ENCODE data around the gene THEMIS.

THEMIS gene

GRCh38 chr6:127765949-127766348 is 134.9 kb downstream of the THEMIS start:
- DNase-seq: no peak
- no peak overlapping the region for H3K27ac ChIP-seq
- H3K9me3 ChIP-seq (ENCODE audit: severe bottlenecking): no peaks in the 10 kb centered on the region
- no peak overlapping the region for H3K4me3 ChIP-seq (ENCODE audit: low read depth, low read length)
- no peaks in the 10 kb centered on the region for H3K27me3 ChIP-seq (ENCODE audit: insufficient read depth, low read depth, severe bottlenecking)
- H3K36me3 ChIP-seq: no peaks in the 10 kb centered on the region
- TF ChIP-seq CTCF (IDR thresholded peaks at IDR 0.05; ENCODE audit: low read depth, low read length): no peak

GRCh38 chr6:127762284-127762683 is 138.6 kb downstream of the THEMIS start:
- Histone ChIP-seq H3K27ac (no peak overlapping the region), H3K9me3 (ENCODE audit: severe bottlenecking) (no peaks in the 10 kb centered on the region), H3K4me3 (ENCODE audit: low read depth, low read length) (no peak overlapping the region), H3K27me3 (ENCODE audit: insufficient read depth, low read depth, severe bottlenecking) (no peaks in the 10 kb centered on the region), H3K36me3 (no peaks in the 10 kb centered on the region)
- no peak for TF ChIP-seq CTCF (IDR thresholded peaks at IDR 0.05; ENCODE audit: low read depth, low read length)
- no peak for DNase-seq

DNA sequence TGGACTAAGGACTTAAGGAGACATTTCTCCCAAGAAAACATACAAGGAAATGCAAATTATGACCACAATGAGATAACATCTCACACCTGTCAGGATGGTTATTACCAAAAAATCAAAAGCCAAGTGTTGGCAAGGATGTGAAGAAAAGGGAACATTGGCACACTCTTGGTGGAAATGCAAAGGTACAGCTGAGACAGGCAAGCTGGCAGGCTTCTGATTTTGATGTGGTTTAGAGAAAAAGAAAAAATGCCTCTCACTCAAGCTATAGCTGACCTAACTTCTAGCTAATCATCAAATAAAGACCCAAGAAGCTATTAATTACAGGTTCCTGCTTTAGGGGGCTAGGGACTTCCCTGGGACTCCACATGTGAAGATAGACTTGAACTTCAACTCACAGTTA is 139.8 kb downstream of the THEMIS start:
- Histone ChIP-seq H3K27ac (no peak overlapping the region), H3K27me3 (ENCODE audit: insufficient read depth, low read depth, severe bottlenecking) (no peaks in the 10 kb centered on the region), H3K9me3 (ENCODE audit: severe bottlenecking) (no peaks in the 10 kb centered on the region), H3K36me3 (no peaks in the 10 kb centered on the region), H3K4me3 (ENCODE audit: low read depth, low read length) (no peak overlapping the region)
- no peak for DNase-seq
- TF ChIP-seq CTCF (IDR thresholded peaks at IDR 0.05; ENCODE audit: low read depth, low read length): no peak

- TF ChIP-seq CTCF (IDR thresholded peaks at IDR 0.05; ENCODE audit: low read depth, low read length): no peak
- no peaks in the 10 kb centered on the region for H3K9me3 ChIP-seq (ENCODE audit: severe bottlenecking)
- no peak for DNase-seq
- H3K4me3 ChIP-seq (ENCODE audit: low read depth, low read length): no peak overlapping the region
- no peak overlapping the region for H3K27ac ChIP-seq
- H3K36me3 ChIP-seq: no peaks in the 10 kb centered on the region
- H3K27me3 ChIP-seq (ENCODE audit: insufficient read depth, low read depth, severe bottlenecking): no peaks in the 10 kb centered on the region
These were observed 151.8 kb downstream of the THEMIS start for GRCh38 chr6:127749095-127749494.

DNA sequence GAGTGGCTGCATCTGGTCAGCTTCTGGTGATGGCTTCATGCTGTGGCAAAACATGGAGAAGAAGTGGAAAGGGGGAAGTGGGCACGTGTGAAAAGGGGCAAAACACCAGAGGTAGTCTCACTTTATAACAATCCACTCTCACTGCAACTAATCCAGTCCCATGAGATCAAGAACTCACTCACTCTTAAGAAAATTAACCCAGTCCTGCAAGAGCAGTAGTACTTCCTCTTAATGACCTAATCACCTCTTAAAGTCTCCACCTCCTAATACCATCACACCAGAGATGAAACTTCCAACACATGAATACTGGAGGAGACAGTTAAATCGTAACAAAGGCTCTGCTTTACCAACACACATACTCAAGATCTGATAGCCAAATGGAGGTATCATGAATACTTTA is 152.6 kb downstream of the THEMIS start:
- Histone ChIP-seq H3K27ac (no peak overlapping the region), H3K9me3 (ENCODE audit: severe bottlenecking) (no peaks in the 10 kb centered on the region), H3K4me3 (ENCODE audit: low read depth, low read length) (no peak overlapping the region), H3K27me3 (ENCODE audit: insufficient read depth, low read depth, severe bottlenecking) (no peaks in the 10 kb centered on the region), H3K36me3 (no peaks in the 10 kb centered on the region)
- DNase-seq: no peak
- TF ChIP-seq CTCF (IDR thresholded peaks at IDR 0.05; ENCODE audit: low read depth, low read length): no peak

GRCh38 chr6:127738423-127738822 is 162.4 kb downstream of the THEMIS start:
- Histone ChIP-seq H3K36me3 (no peaks in the 10 kb centered on the region), H3K27ac (no peak overlapping the region), H3K9me3 (ENCODE audit: severe bottlenecking) (no peaks in the 10 kb centered on the region), H3K27me3 (ENCODE audit: insufficient read depth, low read depth, severe bottlenecking) (no peaks in the 10 kb centered on the region), H3K4me3 (ENCODE audit: low read depth, low read length) (no peak overlapping the region)
- no peak for DNase-seq
- no peak for TF ChIP-seq CTCF (IDR thresholded peaks at IDR 0.05; ENCODE audit: low read depth, low read length)

All from WERI-Rb-1 (cell line).